ENCODE measurements around the gene INSYN2B. TPM values are rescaled to one million over a fixed set of nuclear protein-coding genes. Genes with fewer than 3 reads are reported as not detected.
"Not testable (repeated sequence)": the region's sequence is repeated elsewhere in the genome, so short reads cannot be mapped to it uniquely, and the experiment has no call there.

INSYN2B gene
- total RNA-seq, 1 experiment from 2014 or later: not detected

GRCh38 chr5:169978714-169979113, 1.6 kb downstream of the INSYN2B start:
- peak; percentile 20 for DNase-seq (ENCODE audit: low spot score)
- in situ Hi-C loops (cut with HindIII; ENCODE audit: low sequenced_read_pairs): no loop called here

DNA sequence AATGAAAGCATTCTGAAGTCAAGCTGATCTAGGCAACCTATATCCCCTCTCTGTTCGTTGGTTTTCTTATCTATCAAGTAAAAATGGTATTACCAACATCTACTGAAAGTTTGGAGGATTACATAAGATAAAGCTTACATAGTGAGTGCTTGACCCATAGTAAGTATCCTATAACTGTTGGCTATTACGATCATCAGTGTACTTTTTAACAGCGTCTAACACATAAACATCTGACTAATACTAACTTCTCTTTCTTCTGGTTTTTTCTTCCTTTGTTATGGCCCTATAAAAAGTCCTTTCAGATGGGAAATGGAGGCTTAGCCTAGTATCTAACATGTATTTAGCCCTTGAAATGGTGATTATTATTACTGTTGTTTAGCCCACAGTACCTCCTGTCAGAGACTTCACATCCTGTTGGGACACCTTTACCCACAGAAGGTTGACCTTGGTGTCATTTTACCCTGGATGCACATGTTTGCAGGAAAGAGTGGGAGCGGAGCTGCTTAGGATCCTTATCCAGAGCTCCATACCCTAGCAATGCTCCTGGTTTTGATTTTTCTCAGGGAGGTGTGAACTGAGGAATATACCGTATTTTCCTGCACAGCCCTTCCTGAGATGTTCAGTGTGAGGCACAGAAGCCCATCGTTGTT, 6.0 kb downstream of the INSYN2B start:
- no peak for DNase-seq (ENCODE audit: low spot score)
- in situ Hi-C loops (cut with HindIII; ENCODE audit: low sequenced_read_pairs): no loop called here

DNA sequence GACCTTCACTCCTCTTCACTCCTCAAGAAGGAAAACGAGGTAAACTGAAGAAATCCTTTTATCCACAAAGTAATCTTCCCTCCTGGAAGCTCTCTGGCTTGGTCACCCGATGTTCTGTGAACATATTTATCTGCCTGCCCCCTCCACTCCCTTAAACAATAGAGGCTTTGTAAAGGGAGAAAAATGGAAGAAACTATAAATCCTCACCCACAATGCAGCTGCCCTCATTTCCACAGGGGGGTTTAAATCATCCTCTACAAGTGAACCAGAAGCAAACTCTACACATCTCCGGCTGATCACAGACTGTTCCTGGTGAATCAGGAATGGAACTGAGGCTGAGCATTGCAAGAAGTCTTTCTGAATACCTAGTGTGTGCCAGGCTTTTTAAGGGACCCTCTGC, 7.2 kb downstream of the INSYN2B start:
- in situ Hi-C loops (cut with HindIII; ENCODE audit: low sequenced_read_pairs): no loop called here
- no peak for DNase-seq (ENCODE audit: low spot score)

- no peak for DNase-seq (ENCODE audit: low spot score)
Observed at GRCh38 chr5:169971780-169972179, 8.5 kb downstream of the INSYN2B start.

DNA sequence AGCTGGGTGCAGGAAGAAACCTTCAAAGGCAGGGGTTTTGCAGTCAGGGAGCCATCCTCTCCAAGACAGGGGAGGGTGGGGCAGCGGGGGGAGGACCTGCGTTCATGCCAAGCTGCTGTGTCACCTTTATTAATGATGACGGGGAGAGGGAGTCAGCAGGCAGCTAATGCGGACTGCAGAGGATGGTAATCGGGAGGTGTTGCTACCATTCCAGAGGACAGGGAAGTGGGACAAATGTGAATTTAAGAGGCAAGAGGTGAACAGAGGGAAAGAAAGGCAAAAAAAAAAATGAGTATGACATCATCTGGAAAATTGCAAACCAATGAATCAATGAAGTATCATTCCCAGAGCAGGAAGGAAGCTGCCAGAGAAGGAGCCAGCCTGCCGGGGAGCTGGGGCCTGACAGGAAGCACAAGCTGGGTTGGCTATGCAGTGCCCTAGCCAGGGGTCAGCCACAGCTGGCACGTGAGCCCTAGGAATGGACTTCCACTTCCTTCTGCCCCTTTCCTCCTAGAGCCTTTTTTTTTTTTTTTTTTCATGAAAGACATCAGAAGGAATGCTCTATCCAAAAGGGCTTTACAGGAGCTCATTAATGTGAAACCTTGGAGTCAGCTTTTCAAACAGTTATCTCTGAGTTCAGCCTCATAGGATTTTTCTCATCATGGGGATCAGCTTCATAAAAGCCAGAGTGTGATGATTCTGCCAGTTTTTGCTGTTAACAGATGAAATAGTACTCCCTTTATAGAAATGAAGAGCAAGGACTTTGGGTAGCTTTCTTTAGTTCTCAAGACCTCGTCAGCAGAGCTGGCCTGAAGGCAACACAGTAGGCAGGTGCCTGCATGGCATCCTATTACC, 9.2 kb downstream of the INSYN2B start:
- DNase-seq (ENCODE audit: low spot score): no peak
- in situ Hi-C loops (cut with HindIII; ENCODE audit: low sequenced_read_pairs): no loop called here

More at GRCh38 chr5:169971780-169972179, 8.5 kb downstream of the INSYN2B start:
- in situ Hi-C loops (cut with HindIII; ENCODE audit: low sequenced_read_pairs): no loop called here

DNA sequence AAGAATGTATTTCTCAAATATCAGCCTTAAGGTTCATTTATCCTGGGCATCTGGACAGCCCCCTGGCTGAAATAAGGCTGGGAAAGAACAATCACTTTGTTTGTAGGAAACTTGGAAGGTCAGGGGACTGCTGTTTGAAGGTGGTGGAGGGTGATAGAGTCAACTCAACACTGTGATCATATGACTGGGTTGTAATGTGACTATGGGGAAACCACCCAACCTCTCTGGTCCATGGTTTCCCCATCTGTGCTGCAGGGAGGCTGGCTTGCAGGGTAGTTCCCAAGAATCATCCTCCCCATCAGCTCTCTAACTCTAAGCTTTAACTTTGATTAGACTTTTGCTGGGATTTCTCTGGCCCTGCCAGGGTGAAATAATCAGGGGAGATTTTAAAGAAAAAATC, 10.0 kb downstream of the INSYN2B start:
- in situ Hi-C loops (cut with HindIII; ENCODE audit: low sequenced_read_pairs): no loop called here
- DNase-seq (ENCODE audit: low spot score): no peak

- in situ Hi-C loops (cut with HindIII; ENCODE audit: low sequenced_read_pairs): no loop called here
- DNase-seq (ENCODE audit: low spot score): no peak
Observed at GRCh38 chr5:169964246-169964645, 16.0 kb downstream of the INSYN2B start.

DNA sequence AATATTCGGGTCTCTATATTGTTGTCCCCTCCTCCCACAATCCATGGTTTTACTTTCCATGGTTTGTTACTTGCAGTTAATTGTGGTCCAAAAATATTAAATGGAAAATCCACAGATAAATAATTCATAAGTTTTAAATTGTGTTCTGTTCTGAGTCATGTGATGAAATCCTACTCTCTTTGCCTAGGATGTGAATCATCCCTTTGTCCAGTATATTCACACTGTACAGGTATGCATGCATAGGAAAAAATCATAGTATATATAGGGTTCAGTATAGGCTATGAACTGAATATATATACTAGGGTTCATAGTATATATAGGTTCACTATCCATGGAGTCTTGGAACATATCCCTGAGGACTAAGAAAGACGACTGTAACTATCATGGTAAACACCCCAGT, 19.6 kb downstream of the INSYN2B start:
- in situ Hi-C loops (cut with HindIII; ENCODE audit: low sequenced_read_pairs): no loop called here
- no peak for DNase-seq (ENCODE audit: low spot score)

- in situ Hi-C loops (cut with HindIII; ENCODE audit: low sequenced_read_pairs): no loop called here
- DNase-seq (ENCODE audit: low spot score): no peak
Observed at GRCh38 chr5:169958278-169958677, 22.0 kb downstream of the INSYN2B start.

DNA sequence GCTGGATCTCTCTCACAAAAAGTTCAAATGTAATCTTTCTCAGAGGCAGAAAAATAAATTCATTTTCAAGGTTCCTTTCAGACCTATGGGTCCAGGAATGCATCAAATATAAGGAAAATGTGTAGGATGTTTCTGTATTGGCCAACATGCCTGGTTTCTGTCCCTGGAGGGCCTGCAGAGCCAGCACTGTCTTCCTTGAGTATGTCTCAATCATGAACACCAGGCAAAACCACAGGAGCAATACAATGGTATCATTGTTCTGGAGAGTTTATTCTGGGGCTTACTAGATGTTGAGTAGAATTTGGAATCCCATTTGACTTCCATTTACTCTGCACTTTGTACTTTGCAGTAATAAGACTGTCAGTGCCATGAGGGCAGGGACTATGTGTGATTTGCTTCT, 23.5 kb downstream of the INSYN2B start:
- in situ Hi-C loops (cut with HindIII; ENCODE audit: low sequenced_read_pairs): no loop called here
- DNase-seq (ENCODE audit: low spot score): no peak

DNA sequence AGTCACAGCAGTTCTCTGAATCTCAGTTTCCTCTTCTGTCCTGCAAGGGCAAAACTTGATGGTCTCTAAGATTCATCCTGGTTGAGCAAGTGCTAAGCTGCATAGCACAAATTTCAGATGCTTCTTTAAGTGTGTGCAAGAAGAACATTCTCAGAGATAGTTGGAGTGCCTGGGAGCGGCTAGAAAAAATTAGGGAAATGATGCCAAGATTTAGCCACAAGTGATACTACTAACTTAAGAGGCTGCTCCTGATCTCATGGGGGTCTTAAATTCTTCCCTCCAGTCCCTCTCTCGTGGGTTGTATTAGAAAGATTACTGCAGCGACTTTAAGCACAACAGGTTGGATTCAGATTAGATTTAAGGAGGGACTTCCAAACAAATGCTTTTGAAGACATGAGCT, 24.2 kb downstream of the INSYN2B start:
- no peak for DNase-seq (ENCODE audit: low spot score)
- in situ Hi-C loops (cut with HindIII; ENCODE audit: low sequenced_read_pairs): no loop called here

GRCh38 chr5:169954786-169955185, 25.5 kb downstream of the INSYN2B start:
- in situ Hi-C loops (cut with HindIII; ENCODE audit: low sequenced_read_pairs): no loop called here
- no peak for DNase-seq (ENCODE audit: low spot score)

DNA sequence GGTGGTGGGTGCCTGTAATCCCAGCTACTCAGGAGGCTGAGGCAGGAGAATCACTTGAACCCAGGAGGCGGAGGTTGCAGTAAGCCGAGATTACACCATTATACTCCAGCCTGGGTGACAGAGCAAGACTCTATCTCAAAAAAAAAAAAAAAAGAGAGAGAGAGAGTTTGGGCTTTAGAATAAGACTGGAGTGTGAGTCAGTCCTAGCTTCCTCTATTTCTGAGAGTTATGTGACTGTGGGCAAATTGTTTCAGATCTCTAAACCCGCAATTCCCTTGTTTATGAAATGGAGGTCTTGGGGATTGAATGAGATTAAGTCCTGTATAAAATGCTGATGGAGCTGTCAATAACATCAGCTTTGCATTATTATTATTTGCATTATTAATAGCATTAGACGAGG, 27.1 kb downstream of the INSYN2B start:
- in situ Hi-C loops (cut with HindIII; ENCODE audit: low sequenced_read_pairs); DNase-seq (ENCODE audit: low spot score): not testable (repeated sequence)

DNA sequence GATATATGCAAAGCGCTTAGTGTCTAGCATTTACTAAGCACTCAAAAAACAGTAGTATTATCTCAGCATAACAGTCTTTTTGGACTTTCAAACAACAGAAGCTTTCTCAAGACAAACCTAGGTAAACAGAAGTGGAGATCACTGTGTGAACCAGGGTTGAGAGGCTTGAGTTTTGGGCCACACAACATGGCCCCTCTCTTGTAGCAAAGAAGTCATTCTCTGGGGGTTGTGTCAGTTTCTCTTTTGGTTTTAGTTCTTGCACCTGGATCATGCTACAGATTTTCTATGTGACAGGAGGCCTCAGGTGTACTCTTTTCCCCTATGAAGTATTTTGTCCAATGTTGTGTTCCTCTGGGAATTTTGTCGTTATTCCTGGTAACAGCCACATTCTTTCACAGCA, 30.0 kb downstream of the INSYN2B start:
- no peak for DNase-seq (ENCODE audit: low spot score)
- in situ Hi-C loops (cut with HindIII; ENCODE audit: low sequenced_read_pairs): no loop called here

DNA sequence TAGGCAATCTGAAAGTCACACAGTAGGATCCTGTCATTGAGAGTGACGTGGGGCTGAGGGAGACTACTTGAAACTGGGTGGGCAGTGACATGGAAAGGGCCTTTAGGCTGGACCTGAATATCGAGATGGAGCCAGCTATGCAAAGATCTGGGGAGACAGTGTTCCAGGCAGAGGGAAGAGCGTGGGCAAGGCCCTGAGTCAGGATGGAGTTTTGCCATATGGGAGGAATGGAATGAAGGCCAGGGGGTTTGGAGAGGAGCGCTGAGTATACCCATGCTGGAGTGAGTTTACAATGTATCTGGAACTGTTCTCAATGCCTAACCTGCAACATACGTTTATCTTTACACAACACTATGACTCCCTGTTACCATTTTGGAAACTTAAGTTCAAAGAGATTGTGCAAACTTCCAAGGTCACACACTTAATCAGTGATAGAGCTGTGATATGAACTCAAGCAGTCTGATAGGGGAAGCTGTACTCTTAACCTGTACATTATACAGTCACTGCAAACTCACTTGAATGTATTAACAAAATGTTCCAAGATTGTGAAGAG, 33.5 kb downstream of the INSYN2B start:
- no peak for DNase-seq (ENCODE audit: low spot score)
- in situ Hi-C loops (cut with HindIII; ENCODE audit: low sequenced_read_pairs): no loop called here

GRCh38 chr5:169945831-169946261, 34.4 kb downstream of the INSYN2B start:
- peak; percentile 32 for DNase-seq (ENCODE audit: low spot score)
- in situ Hi-C loops (cut with HindIII; ENCODE audit: low sequenced_read_pairs): no loop called here

- in situ Hi-C loops (cut with HindIII; ENCODE audit: low sequenced_read_pairs): no loop called here
- DNase-seq (ENCODE audit: low spot score): no peak
Observed at GRCh38 chr5:169944922-169945680, 35.2 kb downstream of the INSYN2B start.

DNA sequence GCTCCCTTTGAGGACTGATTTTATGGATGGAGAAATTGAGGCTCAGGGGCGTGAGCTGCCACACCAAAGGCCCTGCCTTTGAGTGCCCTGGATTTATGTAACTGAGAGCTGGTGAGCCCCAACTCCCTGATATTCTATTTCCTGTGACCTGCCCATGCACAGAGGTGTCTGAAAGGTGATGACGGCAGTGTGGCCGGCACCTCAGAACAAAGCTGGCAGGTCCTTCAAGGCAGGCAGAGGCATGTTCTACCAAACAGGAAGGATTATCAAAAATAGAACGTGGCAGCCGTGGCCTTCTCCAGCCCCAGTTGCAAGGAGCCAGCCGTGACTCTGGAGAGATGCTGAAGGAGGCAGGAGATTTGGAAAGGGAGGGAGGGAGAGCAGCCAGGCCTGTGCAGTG, 36.2 kb downstream of the INSYN2B start:
- DNase-seq (ENCODE audit: low spot score): no peak
- in situ Hi-C loops (cut with HindIII; ENCODE audit: low sequenced_read_pairs): no loop called here

- in situ Hi-C loops (cut with HindIII; ENCODE audit: low sequenced_read_pairs): no loop called here
Observed at GRCh38 chr5:169943026-169943425, 37.3 kb downstream of the INSYN2B start.

GRCh38 chr5:169942181-169942580, 38.1 kb downstream of the INSYN2B start:
- in situ Hi-C loops (cut with HindIII; ENCODE audit: low sequenced_read_pairs): no loop called here
- no peak for DNase-seq (ENCODE audit: low spot score)

More at GRCh38 chr5:169943026-169943425, 37.3 kb downstream of the INSYN2B start:
- DNase-seq (ENCODE audit: low spot score): no peak
